ENCODE results near the gene THBS1.

The THBS1 gene

GRCh38 chr15:39589193-39589814, 8.4 kb downstream of the THBS1 start:
- no peak for TF ChIP-seq ZNF274 (IDR thresholded peaks at IDR 0.05; ENCODE audit: low read depth, low read length)
- H3K4me3 ChIP-seq (ENCODE audit: low read length): no peak overlapping the region

- TF ChIP-seq ZNF274 (IDR thresholded peaks at IDR 0.05; ENCODE audit: low read depth, low read length): no peak
Measured at GRCh38 chr15:39589815-39590644, 9.2 kb downstream of the THBS1 start.

GRCh38 chr15:39591141-39591895, 10.4 kb downstream of the THBS1 start:
- no peak for TF ChIP-seq ZNF274 (IDR thresholded peaks at IDR 0.05; ENCODE audit: low read depth, low read length)
- no peak overlapping the region for H3K4me3 ChIP-seq (ENCODE audit: low read length)

More at GRCh38 chr15:39589815-39590644, 9.2 kb downstream of the THBS1 start:
- H3K4me3 ChIP-seq (ENCODE audit: low read length): no peak overlapping the region

GRCh38 chr15:39591896-39592315, 11.0 kb downstream of the THBS1 start:
- H3K4me3 ChIP-seq (ENCODE audit: low read length): no peak overlapping the region
- TF ChIP-seq ZNF274 (IDR thresholded peaks at IDR 0.05; ENCODE audit: low read depth, low read length): no peak

GRCh38 chr15:39592500-39592899, 11.6 kb downstream of the THBS1 start:
- TF ChIP-seq ZNF274 (IDR thresholded peaks at IDR 0.05; ENCODE audit: low read depth, low read length): no peak
- H3K4me3 ChIP-seq (ENCODE audit: low read length): no peak overlapping the region

GRCh38 chr15:39593071-39593655, 12.3 kb downstream of the THBS1 start:
- no peak overlapping the region for H3K4me3 ChIP-seq (ENCODE audit: low read length)
- TF ChIP-seq ZNF274 (IDR thresholded peaks at IDR 0.05; ENCODE audit: low read depth, low read length): no peak

GRCh38 chr15:39593656-39594445, 13.0 kb downstream of the THBS1 start:
- no peak for TF ChIP-seq ZNF274 (IDR thresholded peaks at IDR 0.05; ENCODE audit: low read depth, low read length)
- H3K4me3 ChIP-seq (ENCODE audit: low read length): no peak overlapping the region

- no peak for TF ChIP-seq ZNF274 (IDR thresholded peaks at IDR 0.05; ENCODE audit: low read depth, low read length)
- no peak overlapping the region for H3K4me3 ChIP-seq (ENCODE audit: low read length)
Measured at GRCh38 chr15:39594446-39595337, 13.8 kb downstream of the THBS1 start.

GRCh38 chr15:39595338-39596221, 14.7 kb downstream of the THBS1 start:
- no peak overlapping the region for H3K4me3 ChIP-seq (ENCODE audit: low read length)
- no peak for TF ChIP-seq ZNF274 (IDR thresholded peaks at IDR 0.05; ENCODE audit: low read depth, low read length)

- no peak for TF ChIP-seq ZNF274 (IDR thresholded peaks at IDR 0.05; ENCODE audit: low read depth, low read length)
- H3K4me3 ChIP-seq (ENCODE audit: low read length): no peak overlapping the region
Measured at GRCh38 chr15:39596358-39597051, 15.6 kb downstream of the THBS1 start.

GRCh38 chr15:39597336-39597735, 16.5 kb downstream of the THBS1 start:
- H3K4me3 ChIP-seq (ENCODE audit: low read length): no peak overlapping the region
- no peak for TF ChIP-seq ZNF274 (IDR thresholded peaks at IDR 0.05; ENCODE audit: low read depth, low read length)
